Cardiac septum (tissue), 1 donor: ENCODE measurements around the gene FAM25G. TPM values are rescaled to one million over a fixed set of nuclear protein-coding genes. Genes with fewer than 3 reads are reported as not detected.
"Not testable (repeated sequence)": the region's sequence is repeated elsewhere in the genome, so short reads cannot be mapped to it uniquely, and the experiment has no call there.

ENCODE experiments used
- DNase-seq: peaks from one replicate; pipeline ENCODE4 v3.0.0-alpha.2; 2020; ENCODE audit warnings: low spot score
- intact Hi-C: fragments of 100-400 bp; cut with DNase I; formaldehyde crosslinking; loops from one replicate; pipeline ENCODE4 v1.14.0; 2022
- total RNA-seq: library from RNA; stranded (reverse); fragmentation: NEBNext Ultra II Directional; extraction: Animal tissue kit (Norgen Biotek cat#: 25700); gene quantifications from one replicate; pipeline ENCODE4 v1.2.1, GENCODE V29; 2021
- donor health status: DM: no; HTN: no; CAD: no.

The FAM25G gene
- total RNA-seq, 1 donor from 2014 or later: not detected

DNA sequence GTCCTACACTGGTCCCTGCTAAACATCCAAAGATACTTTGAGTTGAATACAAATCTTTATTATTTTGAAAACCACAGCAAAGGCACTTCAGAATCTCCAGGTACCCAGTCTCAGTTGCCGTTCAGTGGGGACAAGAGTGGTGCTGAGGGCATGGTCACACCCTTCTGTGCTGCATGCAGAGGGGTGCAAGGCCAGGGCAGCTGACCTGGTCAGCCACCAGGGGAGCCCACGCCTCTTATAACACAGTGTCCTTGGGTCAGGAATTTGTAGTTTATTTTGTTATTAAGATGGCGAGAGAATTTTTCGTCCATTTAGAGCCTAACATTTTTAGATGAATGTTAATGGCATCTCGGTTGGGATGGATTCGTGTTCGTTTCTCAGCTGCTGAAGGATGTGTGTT is 23.5 kb downstream of the FAM25G start:
- peak; percentile 41 for DNase-seq
- intact Hi-C loops: not testable (repeated sequence)

DNA sequence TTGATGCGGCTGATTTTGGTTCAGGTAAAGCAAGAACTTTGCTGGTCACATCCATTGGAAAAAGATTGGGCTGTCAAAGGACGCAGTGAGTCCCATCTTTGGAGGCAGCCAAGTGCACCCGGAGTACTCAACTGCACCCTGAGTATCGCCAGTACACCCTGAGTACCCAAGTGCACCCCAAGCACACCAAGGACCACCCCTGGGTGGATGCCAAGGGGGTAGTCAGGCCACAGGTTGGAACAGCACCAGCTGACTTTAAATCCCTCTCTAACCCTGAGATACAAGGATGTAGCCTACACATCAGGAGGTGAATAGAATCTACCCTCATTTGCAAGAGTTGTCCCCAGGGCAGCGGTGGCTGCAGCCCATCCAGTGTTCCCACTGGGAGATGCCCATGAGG is 24.0 kb downstream of the FAM25G start:
- DNase-seq, intact Hi-C loops: not testable (repeated sequence)

DNA sequence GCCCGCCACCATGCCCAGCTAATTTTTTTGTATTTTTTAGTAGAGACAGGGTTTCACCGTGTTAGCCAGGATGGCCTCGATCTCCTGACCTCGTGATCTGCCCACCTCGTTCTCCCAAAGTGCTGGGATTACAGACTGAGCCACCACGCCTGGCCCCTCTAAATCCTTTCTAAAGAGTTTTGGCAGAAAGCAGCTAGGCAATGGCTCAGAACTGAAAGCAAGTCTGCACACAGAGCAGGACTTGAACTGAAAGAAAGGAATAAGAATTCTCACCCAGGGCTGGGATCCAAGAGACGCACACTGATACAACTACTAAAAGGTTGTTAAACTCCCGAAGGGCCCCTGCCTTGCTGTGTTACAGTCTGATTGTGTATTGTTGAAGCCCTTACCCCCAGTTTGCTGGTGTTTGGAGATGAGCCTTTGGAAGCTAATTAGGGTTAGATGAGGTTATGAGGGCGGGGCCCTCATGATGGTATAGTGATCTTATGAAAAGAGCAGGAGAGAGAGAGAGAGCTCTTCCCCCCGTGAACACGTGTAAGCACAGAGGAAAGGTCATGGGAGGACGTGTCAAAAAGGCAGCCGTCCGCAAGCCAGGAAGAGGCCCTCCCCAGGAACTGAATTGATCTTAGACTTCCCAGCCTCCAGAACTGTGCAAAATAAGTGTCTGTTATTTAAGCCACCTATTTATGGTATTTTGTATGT is 26.1 kb downstream of the FAM25G start:
- DNase-seq, intact Hi-C loops: not testable (repeated sequence)

DNA sequence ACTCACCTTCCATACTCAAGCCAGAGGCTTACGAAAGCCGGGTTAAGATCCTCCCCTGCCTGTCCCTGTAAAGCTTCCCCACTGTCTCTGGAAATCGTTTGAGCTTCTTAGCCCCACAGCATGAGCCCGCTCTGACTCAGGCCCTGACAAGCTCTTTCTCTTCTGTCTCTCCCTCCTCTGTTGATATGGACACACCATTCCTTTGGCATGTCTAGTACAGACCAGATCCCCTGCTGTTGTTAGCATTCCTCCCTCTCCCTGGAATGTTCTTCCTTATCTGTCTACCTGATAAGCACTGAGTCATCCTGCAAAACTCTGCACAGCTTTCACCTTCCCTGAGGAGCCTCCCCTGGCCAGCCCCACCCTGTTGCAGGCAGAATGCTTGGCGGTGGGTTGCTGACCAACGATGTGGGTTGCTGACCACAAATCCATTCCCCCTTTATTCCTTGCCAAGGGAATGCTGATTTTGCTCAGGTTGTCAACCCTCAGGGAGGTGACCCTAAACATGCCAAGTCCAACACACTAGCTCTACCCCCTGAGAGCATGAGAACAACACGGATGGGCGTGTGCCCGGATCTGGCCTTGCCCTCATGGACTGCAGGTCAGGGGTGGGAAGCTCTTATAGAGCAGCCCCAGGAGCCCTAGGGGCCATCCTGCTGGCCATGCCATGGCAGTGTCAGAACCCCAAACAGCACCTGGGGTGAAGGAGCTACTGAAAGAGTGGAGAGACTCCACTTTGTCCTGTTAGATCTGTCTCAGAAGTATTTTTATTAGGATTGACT is 28.7 kb downstream of the FAM25G start:
- intact Hi-C loops, DNase-seq: not testable (repeated sequence)

DNA sequence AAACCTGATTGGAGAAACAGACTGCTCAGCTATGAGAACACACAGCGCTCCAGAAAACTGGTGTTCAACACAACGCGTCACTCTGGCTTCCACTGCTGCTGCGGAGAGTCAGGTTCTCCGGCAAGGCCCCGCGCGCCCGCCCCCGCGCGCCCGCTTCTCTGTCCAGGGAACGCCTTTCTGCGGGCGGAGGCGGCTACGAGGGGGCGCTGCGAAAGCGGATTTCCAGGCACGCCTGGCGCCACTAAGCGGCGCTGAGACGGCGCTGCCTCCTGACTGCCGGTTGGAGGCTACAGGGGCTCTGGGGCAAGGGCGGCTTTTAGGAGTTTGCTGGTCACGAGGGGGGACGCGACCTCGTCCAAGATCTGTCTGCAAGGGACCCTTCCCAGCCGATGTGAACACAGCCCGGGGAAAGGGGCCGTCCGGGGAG is 30.2 kb downstream of the FAM25G start:
- intact Hi-C loops: not testable (repeated sequence)

DNA sequence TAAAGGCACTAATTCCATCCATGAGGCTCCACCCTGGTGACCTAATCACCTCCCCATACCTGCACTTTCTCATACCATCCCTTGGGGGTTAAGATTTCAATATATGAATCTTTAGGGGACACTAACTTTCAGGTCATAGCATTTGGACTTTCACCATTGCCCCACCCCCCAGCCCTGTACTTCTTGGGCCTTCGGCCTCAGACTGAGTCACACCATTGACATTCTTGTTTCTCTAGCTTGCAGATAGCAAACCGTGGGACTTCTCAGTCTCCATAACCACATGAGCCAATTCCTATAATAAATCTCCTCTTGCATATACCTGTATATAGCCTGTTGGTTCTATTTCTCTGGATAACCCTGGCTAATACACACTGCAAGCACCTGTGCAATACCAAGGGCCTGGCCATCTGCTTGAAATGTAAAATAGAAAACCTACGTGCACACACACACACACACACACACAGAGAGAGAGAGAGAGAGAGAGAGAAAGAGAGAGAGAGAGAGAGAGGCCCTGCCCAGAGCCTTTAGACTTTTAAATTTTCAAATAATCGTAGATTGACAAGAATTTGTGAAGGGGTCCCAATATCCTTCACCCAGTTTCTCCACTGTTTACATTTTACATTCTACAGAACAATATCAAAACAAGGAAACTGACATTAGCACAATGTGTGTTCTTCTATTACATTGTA is 32.9 kb downstream of the FAM25G start:
- intact Hi-C loops: no loop called here
- DNase-seq: no peak

More for the DNA sequence above, 30.2 kb downstream of the FAM25G start:
- not testable (repeated sequence) for DNase-seq

DNA sequence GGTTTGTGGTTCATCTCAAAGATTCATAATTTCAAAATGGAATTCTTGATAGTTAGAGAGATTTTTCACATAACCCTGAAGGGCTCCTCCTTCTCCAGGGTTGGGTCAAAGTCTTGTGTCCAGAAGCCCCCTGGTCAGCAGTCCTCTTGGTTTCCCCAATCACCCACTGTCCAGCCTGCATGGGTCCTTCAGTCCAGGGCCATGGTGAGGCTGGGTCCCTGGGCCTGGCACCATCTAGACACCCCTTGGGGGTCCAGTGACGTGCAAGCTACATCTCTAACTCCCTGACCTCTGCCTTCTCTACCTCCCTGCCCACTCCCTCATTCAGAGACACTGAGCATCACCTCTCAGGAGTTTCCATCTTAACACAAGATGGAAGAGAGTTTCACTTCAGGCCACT is 33.7 kb downstream of the FAM25G start:
- intact Hi-C loops: no loop called here
- no peak for DNase-seq

DNA sequence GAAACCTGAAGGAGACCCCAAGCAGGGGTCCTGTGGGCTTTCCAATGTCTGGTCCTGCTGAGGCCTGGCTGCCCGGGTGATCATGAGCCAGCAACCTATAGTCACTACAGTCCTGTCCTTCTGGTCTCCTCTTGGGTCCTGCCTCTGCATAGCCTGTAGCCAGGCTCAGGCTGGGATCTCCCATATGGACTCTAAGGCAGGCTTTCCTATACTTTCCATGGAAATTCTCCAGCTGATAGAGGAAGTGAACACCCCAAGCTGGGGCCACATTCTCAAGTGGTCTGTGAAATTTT is 34.0 kb downstream of the FAM25G start:
- intact Hi-C loops: no loop called here
- DNase-seq: no peak

DNA sequence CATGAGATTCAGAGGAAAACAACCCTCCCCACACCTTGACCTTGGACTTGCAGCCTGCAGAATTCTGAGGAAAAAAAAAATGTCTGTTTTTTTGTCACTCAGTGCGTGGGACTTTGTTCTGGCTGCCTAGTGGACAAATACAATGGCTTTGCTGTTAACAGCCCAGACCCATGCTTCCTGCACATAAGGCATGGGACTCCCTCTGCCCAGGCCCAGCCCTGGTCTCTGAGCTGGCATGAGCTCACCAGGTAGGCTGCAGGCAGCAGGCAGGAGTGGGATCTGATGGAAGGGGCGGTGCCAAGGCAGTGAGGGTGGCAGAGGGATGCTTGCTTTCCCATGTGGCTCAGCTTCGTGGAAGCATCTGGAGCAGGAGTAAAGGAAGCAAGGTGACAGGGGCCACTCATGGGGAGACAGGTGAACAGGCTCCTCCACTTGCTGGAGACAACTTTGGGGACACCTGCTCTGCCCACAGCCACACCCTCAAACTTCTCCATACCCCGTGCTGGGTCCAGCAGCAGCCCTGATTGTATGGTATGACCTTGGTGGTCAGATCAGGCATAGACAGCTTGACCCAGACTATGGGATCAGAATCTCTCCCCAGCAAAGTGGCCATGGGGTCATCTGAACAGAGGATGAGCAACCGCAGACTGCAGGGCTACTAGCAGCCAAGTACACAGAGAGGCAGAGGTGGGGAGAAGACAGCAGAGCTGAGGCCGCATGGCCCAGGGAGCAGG is 34.5 kb downstream of the FAM25G start:
- intact Hi-C loops: no loop called here
- DNase-seq: no peak

DNA sequence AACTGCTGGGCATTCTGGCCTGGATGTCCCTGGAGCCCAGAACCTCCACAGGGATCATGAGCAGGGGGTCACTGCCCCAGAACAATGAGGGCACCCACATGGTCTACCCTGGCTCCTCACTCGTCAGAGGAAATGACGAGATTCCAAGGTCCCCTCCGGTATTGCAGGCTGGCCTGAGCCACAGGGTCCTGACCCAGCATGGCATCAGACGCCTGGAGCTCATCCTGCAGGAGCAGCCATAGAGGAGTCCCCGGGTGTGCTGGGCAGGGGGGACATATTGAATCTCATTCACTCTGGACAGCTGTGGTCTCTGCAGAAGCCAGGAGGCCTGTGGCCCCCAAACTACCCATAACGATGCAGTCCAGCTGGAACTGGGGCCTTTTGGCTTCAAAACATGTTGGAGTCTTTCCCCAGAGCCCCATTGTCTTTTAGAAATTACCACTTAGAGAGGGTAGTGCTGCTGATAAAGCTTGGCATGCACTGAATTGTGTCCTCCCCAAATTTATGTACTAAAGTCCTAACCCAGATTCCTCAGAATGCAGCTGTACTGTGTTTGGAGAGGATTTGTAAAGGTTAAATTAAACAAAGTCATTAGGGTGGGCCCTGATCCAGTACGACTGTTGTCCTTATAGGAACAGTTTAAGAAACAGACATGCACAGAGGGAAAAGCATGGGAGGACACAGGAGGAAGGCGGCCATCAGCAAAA is 35.3 kb downstream of the FAM25G start:
- DNase-seq: no peak
- intact Hi-C loops: no loop called here

DNA sequence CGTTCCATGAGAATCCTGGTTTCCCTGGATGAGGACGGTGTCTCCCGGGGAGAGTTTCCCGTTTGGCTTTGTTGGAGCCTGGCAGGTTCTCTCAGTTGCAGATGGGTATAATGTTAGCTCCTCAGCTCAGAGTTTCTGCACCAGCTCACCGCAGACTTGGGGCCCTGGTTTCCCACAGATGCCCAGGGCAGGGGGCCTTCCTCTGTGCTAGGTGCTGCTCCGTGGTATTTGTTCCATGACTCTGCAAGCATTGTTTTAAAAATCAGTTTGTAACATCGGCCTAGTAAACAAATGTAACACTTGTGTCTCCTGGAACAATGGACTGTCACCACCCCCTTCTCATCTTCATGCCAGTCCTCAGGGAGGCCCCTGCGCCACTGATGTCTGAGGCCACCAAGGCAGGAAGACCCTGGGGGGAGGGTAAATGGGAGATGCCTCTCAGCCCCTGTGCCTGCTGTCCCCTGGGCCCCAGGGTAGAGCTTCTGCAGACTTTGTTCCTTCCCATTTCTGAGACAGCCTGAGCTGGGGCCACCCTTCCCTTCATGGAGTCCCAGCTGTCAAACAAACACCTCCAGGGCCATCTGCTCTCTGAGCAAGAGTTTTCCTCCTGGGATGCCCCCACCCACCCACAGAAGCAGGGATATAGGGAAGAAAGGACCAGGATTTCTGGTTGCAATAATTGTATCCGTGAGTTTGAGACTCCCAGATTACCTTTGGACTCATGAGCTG is 36.0 kb downstream of the FAM25G start:
- DNase-seq, intact Hi-C loops: not testable (repeated sequence)

DNA sequence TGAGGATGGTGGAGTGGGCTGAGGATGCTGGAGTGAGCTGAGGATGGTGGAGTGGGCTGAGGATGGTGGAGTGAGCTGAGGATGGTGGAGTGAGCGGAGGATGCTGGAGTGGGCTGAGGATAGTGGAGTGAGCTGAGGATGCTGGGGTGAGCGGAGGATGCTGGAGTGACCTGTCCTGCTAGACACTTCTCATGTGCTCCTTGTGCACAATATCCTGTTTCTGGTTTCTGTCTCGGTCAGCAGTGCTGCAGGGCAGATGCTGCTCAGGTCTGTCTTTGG is 36.8 kb downstream of the FAM25G start:
- DNase-seq: no peak
- intact Hi-C loops: no loop called here

DNA sequence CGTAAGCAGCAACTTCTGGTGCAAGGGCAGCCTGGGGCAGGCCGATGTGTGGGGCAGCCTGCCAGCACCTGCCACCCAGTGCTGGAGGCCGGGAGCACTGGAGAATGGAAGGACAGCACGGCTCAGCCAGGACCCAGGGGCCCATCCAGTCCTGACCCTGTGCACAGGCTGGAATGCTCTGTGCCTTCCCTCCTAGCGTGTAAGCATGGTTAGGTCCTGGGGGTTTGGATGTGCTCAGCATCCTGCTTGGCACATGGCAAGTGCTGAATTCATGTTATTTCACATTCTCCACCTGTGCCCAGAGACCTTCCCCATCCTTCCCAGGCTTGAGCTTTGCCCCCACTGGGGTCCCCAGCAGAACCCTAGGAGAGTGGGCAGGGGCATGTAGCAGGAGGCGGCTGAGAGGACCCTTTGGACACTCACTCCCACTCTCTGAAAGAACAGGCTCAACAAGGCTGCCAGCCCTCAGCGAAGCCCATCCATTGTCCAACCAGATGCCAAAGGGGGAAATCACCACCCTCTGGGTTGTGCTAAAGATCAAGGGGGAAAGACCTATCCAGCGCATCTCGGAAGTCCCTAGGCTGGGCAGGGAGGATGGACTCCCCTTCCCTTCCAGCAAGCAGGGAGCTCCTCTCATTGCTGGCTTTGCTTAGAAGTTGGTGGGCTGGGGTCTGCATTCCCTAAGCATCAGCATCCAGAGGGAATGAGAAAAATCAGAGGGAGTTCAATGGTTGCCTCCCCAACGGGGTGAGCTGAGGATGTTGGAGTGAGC is 37.3 kb downstream of the FAM25G start:
- DNase-seq: no peak
- intact Hi-C loops: no loop called here

DNA sequence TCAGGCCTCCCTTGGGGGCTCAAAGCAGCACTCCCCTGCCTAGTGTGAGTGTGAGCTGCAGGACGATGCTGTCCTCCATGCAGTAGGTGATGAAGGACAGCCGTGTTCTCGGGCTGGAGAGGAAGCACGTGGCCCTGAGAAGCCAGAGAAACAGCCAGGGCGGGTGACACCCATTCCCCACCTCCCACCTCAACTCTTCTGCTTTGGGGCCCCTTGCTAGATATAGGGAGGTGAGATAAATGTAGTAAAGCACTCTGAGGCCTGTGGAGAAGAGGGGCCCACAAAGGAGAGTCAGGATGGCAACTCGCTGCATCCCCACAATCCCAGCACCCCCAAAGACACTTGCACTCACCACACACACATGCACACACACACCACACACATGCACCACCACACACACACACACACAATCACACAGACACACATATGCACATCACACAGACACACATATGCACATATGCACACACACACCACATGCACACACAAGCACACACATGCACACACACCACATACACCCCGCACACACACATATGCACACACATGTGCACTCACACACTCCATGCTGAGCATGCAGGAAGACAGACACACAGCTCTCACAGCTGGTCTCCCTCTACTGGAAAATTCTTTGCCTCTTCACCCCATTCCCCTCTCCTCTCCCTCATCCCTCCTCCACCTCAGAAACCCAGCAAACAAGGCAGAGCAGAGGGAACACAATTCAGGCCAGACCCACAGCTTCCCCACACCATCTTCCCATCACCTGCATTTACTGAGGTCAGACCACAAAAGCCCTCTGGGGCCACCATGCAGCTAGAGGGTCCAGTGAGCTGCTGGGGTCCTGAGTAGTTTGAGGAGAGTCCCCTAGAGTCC is 38.1 kb downstream of the FAM25G start:
- intact Hi-C loops: no loop called here
- DNase-seq: no peak

DNA sequence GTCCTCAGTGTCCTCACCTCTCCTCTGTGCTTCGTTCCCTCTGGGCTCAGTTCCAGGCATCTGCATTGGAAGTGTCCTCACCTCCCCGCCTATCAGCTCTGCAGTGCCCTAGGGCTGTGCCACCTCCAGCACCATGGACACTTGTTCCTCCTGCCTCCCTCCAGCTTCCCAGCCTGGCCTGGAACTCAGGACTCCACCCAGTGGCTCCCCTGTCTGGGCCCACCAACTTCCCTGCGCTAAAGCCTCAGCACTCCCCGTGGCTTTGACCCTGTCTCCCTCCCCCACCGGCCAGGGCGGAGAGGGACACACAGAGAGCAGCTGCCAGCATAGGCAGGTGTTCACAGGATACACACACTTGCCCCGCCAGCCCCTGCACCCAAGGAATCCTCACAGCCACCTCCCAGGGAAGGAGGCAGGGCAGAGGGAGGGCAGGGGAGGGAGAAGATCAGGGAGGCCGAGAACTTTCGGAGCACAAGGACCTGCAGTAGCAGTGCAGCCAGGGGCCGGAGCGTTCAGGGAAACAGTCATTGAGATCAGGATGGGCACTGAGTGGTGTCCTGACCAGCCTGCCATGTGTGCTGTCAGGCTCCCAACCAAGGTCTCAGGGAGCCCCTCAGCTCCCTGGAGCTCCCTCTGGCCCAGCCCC is 38.9 kb downstream of the FAM25G start:
- DNase-seq: no peak
- intact Hi-C loops: no loop called here

DNA sequence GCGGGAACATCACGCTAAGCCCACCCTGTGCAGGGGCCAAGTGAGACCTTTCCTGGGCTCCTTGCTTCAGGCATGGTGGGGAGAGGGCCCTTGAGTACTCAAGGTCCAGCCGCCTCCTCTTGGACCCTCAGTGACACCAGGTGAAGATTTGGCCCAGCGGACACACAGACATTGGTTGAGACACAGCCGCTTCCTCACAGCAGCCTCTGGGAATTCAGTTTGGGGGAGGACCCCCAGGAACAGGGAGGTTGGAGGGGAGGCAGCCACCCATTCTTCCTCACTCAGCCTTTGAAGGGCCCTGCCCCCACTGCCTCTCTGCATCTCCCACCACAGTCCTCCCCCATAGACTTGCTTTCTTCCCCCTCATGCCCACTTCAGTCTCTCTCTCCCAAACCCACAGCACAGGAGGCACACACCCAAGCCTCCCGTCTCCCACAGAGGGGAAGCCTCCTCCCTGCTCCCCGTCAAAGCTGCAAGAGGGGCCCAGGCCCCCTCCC is 39.5 kb downstream of the FAM25G start:
- intact Hi-C loops: no loop called here
- DNase-seq: no peak
